ENCODE measurements around the gene HOXA4. TPM values are rescaled to one million over a fixed set of nuclear protein-coding genes. Genes with fewer than 3 reads are reported as not detected.
A peak's percentile ranks its signal among the peaks of the same experiment; 100 is the strongest.

Gene HOXA4
- total RNA-seq, 1 donor from 2014 or later = 14.6 TPM

DNA sequence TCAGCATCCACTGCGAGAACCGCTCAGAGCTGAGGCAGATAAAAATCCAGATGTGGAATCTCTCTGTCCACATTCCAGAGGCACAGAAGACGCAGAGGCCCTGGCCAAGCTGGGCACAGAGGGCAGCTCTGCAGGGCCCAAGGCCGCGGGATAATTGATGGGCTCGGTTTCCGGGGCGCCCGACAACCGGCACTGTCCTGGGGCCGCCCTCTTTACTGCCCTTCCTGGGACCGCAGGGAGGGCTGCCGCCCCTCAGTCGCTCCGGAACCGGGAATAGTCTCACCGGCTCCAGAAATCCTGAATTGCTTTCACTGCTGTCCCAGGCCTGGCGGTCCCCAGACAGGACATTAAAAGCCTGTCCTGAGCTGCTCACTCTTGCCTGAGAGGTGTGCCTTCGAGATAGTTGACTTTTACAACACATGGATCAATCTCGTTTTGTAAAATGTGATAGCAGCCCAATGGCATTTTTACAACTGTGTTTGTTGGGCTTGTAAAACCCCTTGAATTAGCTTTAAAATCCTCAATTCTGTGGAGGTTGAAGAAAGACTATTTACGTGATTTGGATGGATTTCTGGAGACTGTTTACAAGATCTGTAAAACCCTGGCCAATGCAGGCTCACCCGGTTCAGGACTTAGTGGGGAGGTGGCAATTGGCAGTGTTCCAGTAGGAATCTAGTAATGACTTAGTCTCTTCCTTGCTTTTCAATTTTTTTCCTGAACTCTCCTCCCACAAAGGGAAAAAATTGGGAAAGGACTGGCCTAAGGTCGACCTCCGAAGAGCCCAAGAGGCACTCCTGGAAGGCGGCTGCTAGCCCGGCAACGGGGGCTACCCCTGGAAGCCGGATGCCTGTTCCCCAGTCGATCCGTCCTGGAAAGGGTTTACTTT, 18.4 kb upstream of the HOXA4 start:
- TF ChIP-seq CTCF (conservative IDR thresholded peaks at IDR 0.05; ENCODE audit: low read depth, low read length) = no peak
- DNase-seq (ENCODE audit: low read depth) = no peak
- H3K4me3 ChIP-seq (ENCODE audit: low read depth, low read length) = peak overlapping the region; percentile 75

GRCh38 chr7:27148031-27148755, 17.6 kb upstream of the HOXA4 start:
- no peak for DNase-seq (ENCODE audit: low read depth)
- TF ChIP-seq CTCF (conservative IDR thresholded peaks at IDR 0.05; ENCODE audit: low read depth, low read length) = no peak
- H3K4me3 ChIP-seq (ENCODE audit: low read depth, low read length) = peak overlapping the region; percentile 75

DNA sequence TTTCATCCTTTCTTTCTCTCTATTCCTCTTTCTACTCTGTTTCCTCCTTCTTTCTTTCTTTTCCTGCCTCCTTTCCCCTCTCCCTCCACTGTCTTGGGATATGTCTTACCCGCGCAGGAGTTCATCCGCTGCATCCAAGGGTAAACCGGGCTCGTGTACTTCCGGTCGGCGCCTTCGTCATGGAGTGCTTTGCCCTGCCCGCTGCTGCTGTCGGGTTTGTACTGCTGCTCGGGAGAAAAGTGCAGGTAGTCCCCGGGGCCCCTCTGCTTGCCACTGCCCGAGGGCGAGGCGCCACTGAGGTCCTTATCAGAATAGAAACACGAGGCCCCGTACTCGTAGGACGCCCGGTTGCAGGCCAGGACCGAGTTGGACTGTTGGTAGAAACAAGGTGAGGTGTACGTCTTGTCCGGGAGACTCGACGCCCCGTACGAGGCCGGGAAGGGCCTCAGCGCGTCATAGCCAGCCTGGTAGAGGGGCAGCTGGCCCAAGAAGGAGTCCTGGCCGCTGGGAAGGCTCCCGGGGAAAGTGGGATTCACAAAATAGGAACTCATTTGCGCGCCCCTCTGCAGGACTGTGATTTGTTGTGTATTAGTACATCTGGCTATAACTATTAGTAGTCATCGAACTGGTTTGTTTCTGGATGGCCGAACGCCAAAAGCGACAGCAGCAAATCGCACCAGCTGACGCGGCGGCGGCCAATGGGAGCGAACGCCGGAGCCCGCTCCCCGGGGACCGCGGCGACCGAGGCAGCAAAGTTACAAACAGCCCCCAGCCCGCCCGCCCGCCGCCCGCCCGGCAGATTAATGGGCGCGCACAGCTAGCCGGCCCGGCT, 16.9 kb upstream of the HOXA4 start, which contains the start of gene HOXA6:
HOXA6 (minus strand) TSS at position 576 of the 832 bp plus-strand sequence; CDS start at position 551, 25 bp downstream.
- DNase-seq (ENCODE audit: low read depth) = no peak
- peak within 1 kb of the TSS; percentile 75 for H3K4me3 ChIP-seq (ENCODE audit: low read depth, low read length)
- TF ChIP-seq CTCF (conservative IDR thresholded peaks at IDR 0.05; ENCODE audit: low read depth, low read length) = no peak

- no peak for TF ChIP-seq CTCF (conservative IDR thresholded peaks at IDR 0.05; ENCODE audit: low read depth, low read length)
- H3K4me3 ChIP-seq (ENCODE audit: low read depth, low read length) = peak overlapping the region; percentile 75
- no peak for DNase-seq (ENCODE audit: low read depth)
These were observed 16.1 kb upstream of the HOXA4 start for GRCh38 chr7:27146491-27147198.

DNA sequence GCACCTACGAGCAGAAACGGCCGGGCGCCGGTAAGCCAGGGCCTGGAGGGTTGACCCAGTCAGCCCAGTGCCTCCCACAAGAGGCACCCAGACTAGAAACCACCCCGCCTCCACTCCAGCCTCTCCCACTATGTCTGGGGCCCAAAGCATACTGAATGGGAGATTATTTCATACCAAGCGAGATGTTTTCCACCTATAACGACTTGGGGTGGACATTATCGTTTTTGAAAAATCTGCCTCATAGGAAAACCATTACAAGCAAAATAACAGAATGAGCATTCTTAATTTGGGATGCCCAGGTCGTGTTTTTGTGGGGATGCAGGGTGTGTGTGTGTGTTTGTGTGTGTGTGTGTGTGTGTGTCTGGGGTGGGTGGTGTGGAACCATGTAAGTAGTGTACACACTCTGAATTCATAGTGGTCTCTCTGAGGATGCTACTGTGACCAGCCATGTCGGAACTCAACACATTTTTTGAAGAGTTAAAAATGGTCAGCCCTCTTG, 15.4 kb upstream of the HOXA4 start:
- no peak for TF ChIP-seq CTCF (conservative IDR thresholded peaks at IDR 0.05; ENCODE audit: low read depth, low read length)
- DNase-seq (ENCODE audit: low read depth) = no peak
- peak overlapping the region; percentile 75 for H3K4me3 ChIP-seq (ENCODE audit: low read depth, low read length)

Measured in epithelial cell of proximal tubule (primary cell).